GM21717 (cell line): ENCODE data around the gene UBN1.
A peak's percentile ranks its signal among the peaks of the same experiment; 100 is the strongest.

Experiments used
- ATAC-seq: cut with Tn5 transposase; IDR thresholded peaks from one replicate; pipeline ENCODE4 v1.9.1; 2021; ENCODE audit warnings: mild to moderate bottlenecking, moderate library complexity; ENCODE audit not compliant: unreplicated experiment

UBN1 gene

DNA sequence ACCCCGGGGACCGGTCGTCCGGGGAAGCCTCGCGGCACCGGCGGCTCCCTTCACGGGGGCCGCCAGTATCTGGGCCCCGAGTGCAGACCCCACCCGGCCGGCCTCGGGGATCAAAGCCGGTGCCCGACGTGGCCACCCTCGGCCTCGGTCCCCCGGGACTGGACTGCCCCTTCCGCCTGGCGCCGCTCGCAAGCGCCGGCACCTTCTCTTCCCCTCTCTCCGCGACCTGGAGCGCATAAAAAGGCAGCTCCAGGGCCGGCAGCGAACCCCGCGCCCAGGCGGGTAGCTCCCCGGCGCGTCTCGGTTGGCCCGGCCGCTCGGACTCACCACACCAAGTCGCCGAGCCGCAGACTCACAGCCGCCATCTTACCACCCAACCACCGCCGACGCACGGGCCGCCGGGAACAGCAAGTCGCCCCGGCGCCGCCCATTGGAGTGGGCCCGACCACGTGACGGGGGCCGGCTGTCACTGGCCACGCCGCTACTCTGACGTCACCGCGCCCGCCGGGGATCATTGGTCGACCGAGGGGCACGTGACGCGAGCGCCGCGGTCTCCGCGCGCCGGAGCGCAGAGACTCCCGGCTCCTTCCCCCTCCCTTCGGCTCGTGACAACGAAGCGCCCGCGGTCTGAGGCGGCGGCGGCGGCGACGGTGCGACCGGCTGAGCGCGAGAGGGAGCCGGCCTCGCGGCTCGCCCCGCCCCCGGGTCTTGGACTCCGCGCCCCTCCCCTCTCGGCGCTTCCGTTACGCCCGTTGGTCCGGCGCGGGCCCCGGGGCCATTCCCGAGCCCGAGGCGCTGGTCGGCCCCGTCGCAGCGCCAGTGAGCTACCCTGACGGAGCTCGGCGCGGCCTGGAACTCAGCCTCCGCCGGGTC, at the start of gene UBN1, which contains the start of gene GLYR1:
UBN1 (plus strand) TSS at position 581 of the 873 bp plus-strand sequence. CDS start 5,437 bp downstream, outside the sequence.
GLYR1 (minus strand) TSS at position 388 of the 873 bp plus-strand sequence; CDS start at position 365, 23 bp downstream.
- peak; percentile 87 for ATAC-seq

DNA sequence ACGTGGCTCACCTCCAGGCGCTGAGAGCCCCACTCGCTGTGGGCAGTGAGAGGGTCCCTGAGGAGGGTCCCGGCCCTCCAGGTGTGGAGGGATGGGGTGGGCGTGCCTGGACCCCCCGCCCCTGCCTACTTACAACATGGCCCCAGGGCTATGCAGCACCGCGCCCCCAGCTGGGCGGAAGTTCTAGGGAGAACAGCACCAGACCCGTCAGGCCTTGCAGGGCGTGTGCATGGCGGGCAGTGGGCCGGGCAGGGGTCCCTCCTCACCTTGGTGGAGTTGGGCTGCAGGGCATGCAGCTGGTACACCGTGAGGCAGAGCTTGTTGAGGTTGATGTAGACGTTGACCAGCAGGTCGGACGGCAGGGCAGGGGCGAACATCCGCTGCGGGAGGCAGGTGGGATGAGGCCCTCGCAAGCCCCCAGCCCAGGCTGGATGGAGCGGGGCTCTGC, 49.5 kb upstream of the UBN1 start:
- no peak for ATAC-seq

- no peak for ATAC-seq
Observed at GRCh38 chr16:4798456-4798855, 48.8 kb upstream of the UBN1 start.

GRCh38 chr16:4799171-4799855, 48.0 kb upstream of the UBN1 start:
- no peak for ATAC-seq

DNA sequence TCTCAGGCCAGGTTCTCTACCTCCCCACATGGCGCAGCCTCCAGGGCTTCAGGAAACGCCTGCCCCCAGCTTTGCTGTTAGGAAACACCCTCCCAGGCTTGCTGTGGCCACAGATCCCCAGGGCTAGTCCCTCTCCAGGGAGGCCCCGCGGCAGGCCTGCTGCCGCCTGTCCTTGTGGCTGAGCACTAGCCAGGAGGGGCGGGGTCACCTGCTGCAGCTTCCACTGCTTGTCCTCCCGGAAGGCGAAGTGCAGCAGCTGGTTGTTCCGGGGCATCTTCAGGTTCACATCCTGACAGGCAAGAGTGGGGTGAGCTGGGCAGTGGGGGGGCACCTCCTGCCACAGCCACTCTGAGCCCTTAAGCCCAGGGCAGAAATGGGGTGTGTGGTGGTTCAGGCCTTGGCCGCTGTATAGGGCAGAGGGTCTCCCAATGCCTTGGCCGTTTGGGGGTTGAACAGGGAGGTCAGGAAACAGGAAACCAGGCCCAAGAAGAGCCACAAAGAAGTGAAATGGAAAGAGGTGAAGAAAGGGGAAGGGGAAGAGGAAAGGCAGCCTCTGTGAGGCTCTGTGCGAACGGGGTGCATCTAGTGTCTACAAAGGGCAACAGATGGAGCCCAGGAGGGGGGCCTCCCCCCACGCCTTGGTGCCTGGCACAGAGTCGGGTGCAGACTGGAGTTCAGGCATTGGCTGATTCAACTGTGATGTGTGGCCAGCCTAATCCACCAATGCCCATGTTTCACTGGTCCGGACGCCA, 46.8 kb upstream of the UBN1 start:
- ATAC-seq = no peak

GRCh38 chr16:4801051-4801961, 46.0 kb upstream of the UBN1 start:
- ATAC-seq = no peak

GRCh38 chr16:4801962-4802658, 45.2 kb upstream of the UBN1 start, which contains the start of gene ROGDI:
Gene ROGDI (minus strand): TSS chr16:4802633. CDS start chr16:4802571, 62 bp downstream.
- ATAC-seq = peak; percentile 57

DNA sequence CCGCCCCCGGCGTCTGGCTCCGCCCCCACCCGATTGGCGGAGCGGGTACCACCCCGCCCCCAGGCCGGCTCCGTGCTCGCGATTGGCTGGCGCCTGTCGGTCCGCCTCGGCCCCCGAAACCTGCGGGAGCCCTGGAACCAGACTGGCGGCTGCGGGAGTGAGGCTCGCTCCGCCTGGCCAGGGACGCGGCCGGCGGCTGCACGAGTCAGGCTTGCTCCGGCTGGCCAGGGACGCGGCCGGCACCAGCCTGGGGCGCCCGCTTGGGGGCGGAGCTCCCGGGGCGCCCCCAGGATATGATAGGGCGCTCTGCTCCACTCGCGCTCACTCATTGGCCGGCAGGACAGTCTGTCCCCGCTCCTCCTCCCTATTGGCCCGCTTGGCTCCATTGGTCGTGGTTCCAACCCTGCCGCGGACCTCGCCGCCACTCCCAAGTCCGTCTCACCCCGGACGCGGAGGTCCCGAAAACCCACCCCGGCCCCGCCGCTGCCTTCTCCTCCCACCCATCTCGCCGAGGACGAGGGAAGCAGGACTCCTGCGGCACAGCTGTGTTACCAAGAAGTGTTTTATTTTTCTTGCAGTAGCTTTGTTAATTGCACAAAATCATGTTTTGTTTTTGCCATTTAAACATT, 44.5 kb upstream of the UBN1 start:
- ATAC-seq = peak; percentile 90

DNA sequence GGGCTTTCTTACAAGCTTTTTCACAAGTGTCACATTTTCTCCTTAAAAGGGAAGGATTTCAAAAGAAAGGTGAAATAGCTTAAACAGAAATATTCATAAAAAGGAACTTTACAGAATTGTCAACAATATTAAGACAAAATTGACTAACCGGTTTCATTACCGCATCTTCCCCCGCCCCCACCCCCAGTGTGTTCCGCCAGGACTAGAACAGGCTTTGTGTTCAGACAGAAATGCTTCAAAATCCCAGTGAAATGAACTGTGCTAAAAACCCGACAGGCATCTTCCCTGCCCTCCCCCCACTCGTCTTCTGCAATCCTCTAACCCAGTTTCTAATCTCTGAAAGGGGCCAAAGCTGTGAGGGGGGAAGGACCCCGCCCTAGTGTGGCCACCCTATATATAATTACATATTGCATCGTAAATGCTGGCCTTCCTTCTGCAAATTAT, 43.9 kb upstream of the UBN1 start:
- no peak for ATAC-seq

DNA sequence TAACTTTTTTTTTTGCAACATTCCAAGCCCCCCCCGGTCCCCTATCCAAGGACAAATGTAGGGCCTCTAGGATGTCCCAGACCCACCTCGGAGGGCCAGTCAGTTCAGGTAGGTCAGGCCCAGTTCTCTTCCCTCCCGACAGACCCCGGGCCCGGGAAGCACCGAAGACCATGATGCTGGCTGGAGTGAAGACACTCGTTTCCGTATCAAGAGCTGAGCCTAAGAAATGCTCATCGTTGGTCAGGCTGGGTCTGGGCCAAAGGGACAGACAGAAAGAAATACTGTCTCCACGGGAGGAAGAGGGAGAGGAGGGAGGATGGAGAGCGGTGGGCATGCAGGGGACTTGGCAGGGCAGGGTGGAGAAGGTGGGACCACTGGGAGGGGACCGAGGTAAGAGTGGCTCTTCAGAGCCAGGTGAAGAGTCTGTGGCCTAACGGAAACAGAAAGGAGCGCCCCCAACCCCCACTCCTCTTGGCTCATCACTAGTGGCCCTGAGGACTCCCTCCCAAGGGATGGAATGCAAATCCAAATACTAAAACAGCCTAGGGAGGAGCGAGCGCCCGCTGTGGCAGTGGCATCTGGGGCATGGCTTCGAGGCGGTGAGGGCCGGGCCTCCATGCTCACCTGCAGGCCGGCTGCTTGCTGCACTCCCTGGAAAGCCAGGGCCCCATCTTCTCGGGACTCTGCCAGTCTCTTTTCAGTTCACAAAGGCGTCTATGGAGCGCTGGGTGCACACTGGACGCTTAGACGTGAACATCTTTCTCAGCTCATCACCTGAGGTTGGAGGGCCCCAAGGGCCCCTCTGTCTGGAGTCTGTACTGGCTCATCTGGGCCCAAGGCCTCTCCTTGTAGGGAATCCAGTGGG, 43.2 kb upstream of the UBN1 start:
- no peak for ATAC-seq

GRCh38 chr16:4805231-4805630, 42.0 kb upstream of the UBN1 start:
- ATAC-seq = no peak

- no peak for ATAC-seq
Observed at GRCh38 chr16:4806280-4806679, 41.0 kb upstream of the UBN1 start.

DNA sequence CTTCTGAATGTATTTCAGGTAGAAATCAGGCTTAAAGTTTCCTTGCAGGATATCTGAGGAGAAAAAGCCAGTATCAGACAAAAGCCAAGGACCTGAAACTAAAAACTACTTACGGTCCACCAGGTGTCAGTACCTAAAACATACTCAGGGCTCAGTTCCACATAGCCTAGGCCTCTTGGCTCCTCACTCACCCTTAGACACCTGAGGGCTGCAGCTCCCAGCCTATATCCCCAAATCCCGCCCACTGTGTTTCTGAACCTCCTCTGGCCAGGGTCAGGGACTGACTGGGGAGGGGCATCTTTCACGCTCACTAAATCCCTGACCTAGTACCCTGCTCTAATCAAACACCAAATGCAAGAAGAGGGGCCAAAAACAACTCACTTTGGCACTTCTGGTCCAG, 36.0 kb upstream of the UBN1 start:
- no peak for ATAC-seq

GRCh38 chr16:4811773-4812172, 35.5 kb upstream of the UBN1 start:
- ATAC-seq = no peak

DNA sequence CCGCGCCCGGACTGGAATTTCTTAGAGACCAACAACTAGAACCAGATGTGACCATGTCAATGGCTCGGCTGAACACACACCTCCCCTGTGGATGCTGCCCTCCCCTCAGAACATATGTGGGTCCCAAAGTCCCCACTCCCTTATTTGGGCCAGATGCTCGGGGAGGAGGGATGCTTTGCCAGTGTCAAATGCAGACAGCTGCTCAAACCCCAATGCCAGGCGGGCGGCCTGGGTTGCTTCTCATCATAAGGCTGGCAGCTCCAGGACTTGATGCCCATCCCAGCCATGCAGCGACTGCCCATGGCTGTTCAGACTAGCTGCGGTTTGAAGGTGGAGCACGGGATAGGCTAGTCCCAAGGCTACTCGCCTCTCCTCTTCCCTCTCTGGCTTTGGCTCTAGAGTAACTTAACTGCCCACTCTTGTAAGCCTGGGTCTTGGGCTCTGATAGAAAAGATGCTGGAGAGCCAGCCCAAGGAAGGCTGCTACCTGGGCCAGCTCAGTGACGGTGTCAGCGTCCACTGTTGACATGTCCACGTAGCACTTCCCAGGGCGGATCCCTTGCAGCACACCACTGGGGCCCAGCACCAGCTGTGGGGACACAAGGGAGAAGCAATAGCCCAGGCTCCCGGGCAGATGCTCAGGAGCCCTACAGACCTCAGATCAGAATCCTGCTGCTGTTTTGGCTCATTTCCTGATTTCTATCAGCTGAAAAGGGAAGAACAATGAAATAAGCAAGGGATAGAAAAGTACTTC, 33.9 kb upstream of the UBN1 start:
- ATAC-seq = no peak

- ATAC-seq = no peak
Observed at GRCh38 chr16:4814046-4814445, 33.2 kb upstream of the UBN1 start.

DNA sequence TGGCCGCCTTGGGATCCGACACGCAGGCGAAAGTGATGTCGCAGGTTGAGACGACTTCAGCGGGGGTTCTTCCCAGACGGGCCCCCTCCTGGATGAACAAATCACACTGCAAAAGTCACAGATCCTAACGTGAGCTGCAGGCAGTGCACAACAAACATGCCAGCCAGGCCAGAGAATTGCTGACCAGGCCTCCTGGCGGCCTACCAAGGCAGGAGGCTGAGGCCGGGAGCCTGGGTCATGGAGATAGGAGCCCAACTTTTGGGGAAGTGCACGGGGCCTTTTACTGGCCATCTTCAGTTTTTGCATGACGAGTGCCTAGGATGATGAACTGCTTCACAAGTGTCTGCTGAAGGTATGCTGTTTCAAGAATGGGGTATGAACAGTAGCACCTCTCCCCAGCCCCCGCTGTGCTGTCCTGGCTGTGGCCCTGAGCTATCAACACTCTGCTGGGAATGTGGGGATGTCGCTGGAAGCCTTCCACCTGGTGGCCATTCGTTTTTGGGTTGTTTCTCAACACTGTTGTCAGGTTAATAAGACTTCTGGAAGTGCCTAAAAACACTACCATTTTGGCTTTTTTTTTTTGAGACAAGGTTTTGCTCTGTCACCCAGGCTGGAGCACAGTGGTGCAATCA, 32.6 kb upstream of the UBN1 start:
- no peak for ATAC-seq
